HG02678 (cell line): ENCODE measurements around the gene TRAPPC2B.
"Not testable (repeated sequence)": the region's sequence is repeated elsewhere in the genome, so short reads cannot be mapped to it uniquely, and the experiment has no call there.

Experiments used
- ATAC-seq: cut with Tn5 transposase; IDR thresholded peaks from one replicate; pipeline ENCODE4 v1.9.1; 2021; ENCODE audit warnings: mild to moderate bottlenecking, moderate library complexity; ENCODE audit not compliant: unreplicated experiment

TRAPPC2B gene

GRCh38 chr19:57374179-57374578 lies 10.8 kb downstream of the TRAPPC2B start:
- no peak for ATAC-seq

DNA sequence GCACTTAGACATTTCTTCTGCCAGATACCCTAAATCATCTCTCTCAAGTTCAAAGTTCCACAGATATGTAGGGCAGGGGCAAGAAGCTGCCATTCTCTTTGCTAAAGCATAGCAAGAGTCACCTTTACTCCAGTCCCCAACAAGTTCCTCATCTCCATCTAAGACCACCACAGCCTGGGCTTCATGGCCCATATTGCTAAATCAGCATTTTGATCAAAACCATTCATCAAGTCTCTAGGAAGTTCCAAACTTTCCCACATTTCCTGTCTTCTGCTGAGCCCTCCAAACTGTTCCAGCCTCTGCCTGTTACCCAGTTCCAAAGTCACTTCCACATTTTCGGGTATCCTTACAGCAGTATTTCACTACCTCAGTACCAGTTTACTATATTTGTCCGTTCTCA lies 11.3 kb downstream of the TRAPPC2B start:
- not testable (repeated sequence) for ATAC-seq

DNA sequence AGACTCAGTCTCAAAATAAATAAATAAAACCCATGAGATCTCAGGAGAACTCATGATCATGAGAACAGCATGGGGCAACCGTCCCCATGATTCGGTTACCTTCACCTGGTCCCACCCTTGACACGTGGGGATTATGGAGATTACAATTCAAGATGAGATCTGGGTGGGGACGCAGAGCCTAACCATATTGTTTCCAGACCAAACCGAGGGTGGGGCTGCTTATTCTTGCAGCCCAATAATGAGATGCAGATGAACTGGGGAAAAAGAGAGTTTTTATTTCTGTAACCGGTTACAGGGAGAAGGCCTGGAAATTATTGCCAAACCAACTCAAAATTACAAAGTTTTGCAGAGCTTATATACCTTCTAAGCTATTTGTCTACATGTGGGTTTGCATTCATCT lies 12.8 kb downstream of the TRAPPC2B start:
- ATAC-seq, result no peak

DNA sequence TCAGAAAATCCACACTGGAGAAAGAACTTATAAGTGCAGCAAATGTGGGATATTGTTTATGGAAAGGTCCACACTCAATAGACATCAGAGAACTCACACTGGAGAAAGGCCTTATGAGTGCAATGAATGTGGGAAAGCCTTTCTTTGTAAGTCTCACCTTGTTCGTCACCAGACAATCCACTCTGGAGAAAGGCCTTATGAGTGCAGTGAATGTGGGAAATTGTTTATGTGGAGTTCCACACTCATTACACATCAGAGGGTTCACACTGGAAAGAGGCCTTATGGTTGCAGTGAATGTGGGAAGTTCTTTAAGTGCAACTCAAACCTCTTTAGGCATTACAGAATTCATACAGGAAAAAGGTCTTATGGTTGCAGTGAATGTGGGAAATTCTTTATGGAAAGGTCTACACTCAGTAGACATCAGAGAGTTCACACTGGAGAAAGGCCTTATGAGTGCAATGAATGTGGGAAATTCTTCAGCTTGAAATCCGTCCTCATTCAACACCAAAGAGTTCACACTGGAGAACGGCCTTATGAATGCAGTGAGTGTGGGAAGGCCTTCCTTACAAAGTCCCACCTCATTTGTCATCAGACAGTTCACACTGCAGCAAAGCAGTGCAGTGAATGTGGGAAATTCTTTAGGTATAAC lies 14.3 kb downstream of the TRAPPC2B start:
- ATAC-seq, result no peak

- ATAC-seq, result no peak
Observed at GRCh38 chr19:57380923-57381322, 17.6 kb downstream of the TRAPPC2B start.

DNA sequence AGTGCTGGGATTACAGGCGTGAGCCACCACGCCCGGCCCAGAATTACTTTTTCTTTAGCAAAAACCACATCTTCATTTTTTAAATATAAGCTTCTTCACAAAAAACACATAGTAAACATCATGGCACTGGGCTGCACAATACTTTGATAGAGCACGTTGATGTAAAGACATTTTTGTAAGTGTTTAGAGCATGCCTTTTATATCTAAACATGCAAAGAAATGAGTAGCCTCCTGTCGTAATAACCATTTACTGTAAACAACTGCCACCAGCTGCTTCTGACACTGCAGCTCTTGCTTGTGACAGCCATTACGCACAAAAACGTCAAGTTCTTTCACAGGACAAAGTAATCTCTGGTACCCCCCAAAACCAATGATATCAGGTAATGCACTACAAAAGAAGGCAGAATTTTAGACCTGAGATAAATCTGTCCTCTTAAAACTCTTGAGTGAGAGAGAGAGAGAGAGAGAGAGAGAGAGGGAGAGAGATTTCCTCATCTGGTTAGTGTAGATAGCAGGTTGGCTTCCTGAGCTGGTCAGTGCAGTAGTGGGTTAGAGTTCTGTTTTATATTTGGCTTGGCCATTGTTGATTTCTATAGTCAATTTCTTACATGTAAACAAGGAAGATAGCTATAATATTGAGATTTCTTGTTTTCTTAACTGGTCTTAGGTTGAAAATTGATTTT lies 19.6 kb downstream of the TRAPPC2B start:
- no peak for ATAC-seq

DNA sequence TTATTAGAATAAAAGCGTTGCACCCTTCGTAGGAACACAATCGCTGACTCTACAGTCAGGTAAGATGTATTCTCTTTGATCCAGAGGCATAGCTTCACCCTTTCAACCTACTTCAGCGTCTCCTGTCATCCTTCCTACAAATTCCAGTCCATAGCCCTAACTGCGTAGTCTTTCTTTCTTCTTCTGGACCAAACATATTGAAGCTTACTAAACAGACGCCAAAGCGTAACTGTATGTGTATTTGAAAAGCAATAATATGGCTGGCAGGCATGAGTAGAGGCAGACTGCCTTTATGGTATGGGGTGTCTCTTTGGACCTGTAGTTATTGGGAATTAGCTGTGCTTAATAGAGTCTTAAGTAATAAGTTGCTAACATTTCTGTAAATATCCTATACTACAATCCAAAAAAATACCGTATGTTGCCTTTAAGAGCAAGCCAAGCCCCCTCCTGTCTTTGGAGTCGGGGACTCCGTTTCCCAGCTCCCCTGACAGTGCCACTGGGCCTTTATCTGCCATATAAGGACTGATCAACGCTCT lies 25.9 kb downstream of the TRAPPC2B start:
- ATAC-seq, result no peak

DNA sequence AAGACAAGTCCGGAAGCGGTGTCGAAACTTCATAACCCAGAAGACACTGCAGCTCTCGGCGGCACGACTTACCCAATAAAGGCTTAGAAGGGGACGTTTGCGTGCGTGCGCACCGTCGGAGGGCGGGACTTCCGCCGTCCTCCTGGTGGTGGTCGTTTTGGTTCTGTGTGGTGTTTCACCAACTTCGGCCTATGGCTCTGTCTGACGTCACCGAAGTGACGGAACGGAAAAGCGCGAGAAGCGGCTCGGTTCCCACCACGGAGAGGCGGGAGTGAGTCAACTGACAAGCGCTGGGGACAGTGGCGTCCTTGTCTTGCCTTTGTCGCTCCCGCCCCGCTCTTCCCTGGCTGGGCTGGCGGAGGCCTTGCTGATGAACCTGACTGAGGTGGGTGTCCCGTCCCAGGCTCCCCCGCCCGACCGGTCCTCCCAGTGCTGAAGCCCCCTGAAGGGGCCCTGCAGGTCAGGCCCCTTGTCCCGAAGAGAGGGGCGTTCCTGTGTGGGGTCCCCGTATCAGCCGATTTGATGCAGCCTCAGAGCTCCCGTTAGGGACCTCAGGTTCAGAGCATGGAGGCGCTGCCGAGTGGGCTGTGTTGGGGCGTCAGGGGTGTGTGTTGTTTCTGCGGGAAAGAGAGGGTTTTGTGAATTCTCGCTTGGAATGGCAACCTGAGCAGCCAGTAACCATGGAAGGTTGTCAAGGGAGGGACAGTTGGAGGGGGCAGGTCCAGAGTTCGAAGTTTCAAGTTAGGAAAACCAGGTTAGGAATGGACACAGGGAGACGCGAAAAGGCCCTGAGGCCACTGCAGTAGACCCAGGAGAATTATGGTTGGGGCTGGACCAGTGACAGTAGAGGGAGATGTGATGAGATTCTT lies 26.6 kb downstream of the TRAPPC2B start, which contains the start of gene ZNF548:
Gene ZNF548, plus strand, starts transcription at position 125 of the 869 bp plus-strand sequence. Its CDS starts 246 bp downstream, at position 371.
- ATAC-seq, result peak; percentile 98

DNA sequence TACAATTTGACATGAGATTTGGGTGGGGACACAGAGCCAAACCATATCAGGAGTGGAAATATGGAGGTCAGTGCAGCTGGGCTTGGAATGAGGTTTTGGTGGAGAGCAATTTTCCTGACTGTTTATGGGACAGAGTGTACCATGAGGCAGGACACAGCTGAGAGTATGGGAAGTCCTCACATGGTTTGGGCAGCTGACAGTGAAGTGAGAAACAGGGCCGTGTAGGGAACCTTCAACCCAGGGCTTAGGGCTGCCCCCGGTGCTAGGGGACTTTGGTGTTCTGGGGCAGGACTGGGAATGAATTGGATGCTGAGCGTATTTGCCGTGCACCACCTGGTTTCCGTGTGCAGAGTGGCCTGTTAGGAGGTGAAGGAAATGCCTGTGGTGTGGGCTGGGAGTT lies 32.4 kb downstream of the TRAPPC2B start:
- ATAC-seq, result no peak

GRCh38 chr19:57398868-57399267 lies 35.5 kb downstream of the TRAPPC2B start:
- ATAC-seq, result no peak

GRCh38 chr19:57403737-57404563 lies 40.6 kb downstream of the TRAPPC2B start:
- ATAC-seq, result no peak

DNA sequence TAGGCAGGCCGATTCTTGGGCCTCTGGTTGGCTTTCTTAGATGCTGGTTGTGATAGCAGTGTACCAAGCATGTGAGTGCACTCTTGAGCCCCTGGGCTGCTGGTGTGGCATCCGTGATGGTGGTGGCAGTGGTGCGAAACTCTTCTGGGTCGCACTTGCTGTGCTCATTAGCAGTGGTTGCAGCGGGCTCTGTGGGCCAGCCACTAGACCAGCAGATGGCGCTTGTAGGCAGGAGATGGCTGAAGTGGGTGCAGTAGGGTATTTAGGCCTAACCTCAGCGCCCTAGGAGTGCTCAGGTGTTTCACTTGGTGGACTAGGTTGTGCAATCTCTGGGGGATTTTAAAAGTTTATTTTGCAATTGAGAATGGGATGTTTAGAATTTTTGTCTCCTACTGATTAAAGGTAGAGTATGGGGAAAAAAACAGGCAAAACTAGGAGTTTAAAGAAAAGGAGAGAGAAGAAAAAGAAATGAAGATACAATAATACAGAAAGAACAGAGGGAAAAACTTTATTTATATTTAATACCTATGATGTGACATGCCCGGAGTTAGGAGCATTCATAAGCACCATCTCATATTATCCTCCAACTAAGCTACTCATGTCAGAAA lies 43.3 kb downstream of the TRAPPC2B start:
- ATAC-seq, result no peak

GRCh38 chr19:57410877-57411671 lies 47.7 kb downstream of the TRAPPC2B start, which contains the start of gene ZNF17:
TSS of gene ZNF17 (plus strand) at chr19:57411161. CDS start at chr19:57413616, 2,455 bp downstream.
- peak; percentile 100 for ATAC-seq
